LNCaP clone FGC (cell line): ENCODE measurements around the gene ANKRD13B.

Experiments used
- DNase-seq: peaks from one replicate; pipeline ENCODE4 v3.0.0-alpha.2; 2011; ENCODE audit warnings: low read depth
- H3K4me3 ChIP-seq: 2 replicates; pipeline ENCODE4 v1.5.1; 2011; ENCODE audit warnings: mild to moderate bottlenecking, low read depth, low read length, control low read depth
- TF ChIP-seq, protein P1 (sequence below): IDR thresholded peaks from 2 replicates; pipeline ENCODE4 v1.5.1; 2012; ENCODE audit warnings: mild to moderate bottlenecking; ENCODE audit not compliant: control insufficient read depth, insufficient read depth; ENCODE audit errors: extremely low read depth

ANKRD13B gene

DNA sequence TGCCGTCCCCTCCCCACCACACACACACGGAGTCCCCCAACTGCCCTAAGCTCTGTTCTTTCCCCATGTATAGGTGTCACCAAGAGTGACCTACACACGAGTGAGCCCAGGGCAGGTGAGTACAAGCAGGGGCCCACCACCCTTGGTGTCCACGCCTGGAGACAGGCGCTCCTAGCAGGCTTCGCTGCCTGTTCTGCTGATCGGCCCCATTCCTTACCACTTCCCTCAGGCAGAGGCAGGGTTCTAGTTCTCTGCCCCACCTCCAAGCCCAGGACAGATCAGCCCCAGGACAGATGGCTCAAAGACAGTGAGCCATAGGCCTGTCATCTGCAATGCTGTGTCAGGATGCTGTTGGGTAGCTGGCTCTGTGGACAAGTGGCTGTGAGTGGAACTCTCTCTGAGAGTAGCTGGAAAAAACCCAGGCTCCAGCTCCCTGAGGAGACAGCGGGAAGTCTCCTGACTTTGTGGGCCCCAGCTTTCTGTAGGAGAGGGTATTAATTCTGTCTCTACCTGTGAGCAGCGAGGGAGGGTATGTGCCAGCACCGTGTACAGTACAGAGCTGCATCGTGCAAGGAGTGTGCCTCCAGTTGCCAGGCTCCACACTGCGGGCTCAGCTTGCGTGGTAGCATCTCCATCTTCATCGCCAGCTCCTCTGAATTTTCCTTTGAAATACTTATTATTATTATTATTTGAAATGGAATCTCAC is 23.5 kb upstream of the ANKRD13B start:
- no peak for DNase-seq
- TF ChIP-seq, protein P1, sequence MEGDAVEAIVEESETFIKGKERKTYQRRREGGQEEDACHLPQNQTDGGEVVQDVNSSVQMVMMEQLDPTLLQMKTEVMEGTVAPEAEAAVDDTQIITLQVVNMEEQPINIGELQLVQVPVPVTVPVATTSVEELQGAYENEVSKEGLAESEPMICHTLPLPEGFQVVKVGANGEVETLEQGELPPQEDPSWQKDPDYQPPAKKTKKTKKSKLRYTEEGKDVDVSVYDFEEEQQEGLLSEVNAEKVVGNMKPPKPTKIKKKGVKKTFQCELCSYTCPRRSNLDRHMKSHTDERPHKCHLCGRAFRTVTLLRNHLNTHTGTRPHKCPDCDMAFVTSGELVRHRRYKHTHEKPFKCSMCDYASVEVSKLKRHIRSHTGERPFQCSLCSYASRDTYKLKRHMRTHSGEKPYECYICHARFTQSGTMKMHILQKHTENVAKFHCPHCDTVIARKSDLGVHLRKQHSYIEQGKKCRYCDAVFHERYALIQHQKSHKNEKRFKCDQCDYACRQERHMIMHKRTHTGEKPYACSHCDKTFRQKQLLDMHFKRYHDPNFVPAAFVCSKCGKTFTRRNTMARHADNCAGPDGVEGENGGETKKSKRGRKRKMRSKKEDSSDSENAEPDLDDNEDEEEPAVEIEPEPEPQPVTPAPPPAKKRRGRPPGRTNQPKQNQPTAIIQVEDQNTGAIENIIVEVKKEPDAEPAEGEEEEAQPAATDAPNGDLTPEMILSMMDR = no peak
- H3K4me3 ChIP-seq = peak overlapping the region; percentile 77

DNA sequence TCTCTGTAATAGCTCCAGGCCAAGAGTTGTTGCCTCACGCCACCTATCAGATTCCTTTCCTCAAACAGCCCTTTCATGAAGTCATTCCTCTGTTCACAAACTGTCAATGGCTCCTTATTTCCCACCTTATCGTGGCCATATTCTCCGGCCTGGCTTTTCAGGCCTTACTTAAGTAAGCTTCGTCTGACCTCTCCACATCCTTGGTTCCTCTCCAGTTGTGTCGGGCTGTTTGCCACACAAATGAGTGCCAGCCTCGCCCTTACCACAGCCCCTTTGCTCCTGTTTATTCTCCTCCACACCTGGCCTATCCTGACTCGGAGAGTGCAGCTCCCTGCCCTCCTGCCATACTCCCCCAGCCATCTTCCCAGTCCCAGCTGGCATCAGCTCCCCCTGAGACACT is 22.4 kb upstream of the ANKRD13B start:
- DNase-seq = no peak
- H3K4me3 ChIP-seq = no peak overlapping the region
- TF ChIP-seq, protein P1 = no peak

DNA sequence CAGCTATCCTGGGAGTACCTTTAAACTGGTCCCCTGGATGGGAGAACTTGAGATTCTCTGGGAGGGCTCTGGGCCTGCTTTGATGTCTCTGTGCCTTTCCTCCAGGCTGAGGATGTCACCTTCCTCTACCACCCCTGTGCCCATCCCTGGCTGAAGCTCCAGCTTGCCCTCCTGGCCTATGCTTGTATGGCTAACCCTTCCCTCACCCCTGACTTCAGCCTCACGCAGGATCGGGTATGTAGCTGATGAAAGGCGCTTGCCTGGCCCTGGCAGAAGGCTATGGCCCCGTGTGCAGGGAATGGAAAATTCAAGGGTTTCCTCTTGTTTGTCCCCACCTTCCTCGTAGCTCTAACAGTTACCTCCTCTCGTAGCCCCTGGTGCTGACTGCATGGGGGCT is 21.4 kb upstream of the ANKRD13B start:
- no peak overlapping the region for H3K4me3 ChIP-seq

DNA sequence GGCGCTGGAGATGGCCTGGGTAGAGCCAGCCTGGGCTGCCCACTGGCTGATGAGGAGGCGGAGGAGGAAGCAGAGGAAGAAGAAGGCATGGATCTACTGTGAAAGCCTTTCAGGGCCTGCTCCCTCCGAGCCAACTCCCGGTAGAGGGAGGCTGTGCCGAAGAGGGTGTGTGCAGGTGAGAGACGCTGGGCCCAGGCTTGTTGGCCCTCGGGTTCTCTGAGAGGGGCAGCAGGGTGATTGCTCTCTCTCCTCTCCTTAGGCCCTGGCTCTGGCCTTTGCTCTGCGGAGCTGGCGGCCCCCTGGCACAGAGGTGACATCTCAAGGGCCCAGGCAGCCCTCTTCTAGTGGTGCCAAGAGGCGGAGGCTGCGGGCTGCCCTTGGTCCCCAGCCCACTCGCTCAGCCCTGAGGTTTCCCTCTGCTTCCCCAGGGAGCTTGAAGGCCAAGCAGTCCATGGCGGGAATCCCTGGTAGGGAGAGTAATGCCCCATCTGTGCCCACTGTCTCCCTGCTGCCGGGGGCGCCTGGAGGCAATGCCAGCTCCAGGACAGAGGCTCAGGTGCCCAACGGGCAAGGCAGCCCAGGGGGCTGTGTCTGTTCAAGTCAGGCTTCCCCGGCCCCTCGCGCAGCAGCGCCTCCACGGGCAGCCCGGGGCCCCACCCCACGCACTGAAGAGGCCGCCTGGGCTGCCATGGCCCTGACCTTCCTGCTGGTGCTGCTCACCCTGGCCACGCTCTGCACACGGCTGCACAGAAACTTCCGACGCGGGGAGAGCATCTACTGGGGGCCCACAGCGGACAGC is 20.9 kb upstream of the ANKRD13B start:
- TF ChIP-seq, protein P1 = no peak
- no peak overlapping the region for H3K4me3 ChIP-seq
- DNase-seq = no peak

More for the DNA sequence above, 21.4 kb upstream of the ANKRD13B start:
- no peak for DNase-seq
- TF ChIP-seq, protein P1 = no peak

DNA sequence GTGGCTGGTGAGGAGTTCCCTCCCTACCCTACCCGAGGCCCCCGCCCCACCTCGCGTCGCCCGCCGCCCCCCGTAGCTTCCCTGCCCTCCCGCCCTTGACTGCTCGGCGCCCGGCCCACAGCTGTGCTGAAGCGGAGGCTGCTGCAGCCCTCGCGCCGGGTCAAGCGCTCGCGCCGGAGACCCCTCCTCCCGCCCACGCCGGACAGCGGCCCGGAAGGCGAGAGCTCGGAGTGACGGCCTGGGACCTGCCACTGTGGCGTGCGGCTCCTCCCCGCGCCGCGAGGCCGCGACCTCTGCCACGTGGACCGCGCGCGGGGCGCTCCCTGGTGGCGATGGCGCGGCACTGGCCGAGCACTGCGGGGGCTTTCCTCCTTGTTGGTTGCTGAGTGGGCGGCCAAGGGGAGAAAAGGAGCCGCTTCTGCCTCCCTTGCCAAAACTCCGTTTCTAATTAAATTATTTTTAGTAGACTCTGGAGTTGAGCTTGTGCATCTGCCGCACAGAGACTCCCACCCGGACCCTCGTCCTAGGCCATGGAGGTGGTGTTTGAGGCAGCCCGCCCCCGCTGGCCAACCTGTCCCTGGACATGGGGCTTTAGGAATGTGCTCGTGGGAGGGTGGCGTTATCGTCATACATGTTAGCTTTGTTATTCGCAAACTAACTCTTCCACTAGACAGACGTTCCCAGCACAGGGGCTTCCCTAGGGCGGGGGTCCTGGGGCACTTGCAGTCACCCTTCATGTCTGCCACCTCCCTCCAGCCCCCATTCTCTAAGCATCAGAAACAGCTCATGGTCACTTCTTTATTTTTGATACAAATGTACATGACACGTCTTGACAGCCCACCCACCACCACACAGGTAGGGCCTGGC is 20.0 kb upstream of the ANKRD13B start:
- TF ChIP-seq, protein P1 = 0 out of 2 replicates have a peak, but pooled peaks have one; percentile 20
- no peak for DNase-seq
- no peak overlapping the region for H3K4me3 ChIP-seq

DNA sequence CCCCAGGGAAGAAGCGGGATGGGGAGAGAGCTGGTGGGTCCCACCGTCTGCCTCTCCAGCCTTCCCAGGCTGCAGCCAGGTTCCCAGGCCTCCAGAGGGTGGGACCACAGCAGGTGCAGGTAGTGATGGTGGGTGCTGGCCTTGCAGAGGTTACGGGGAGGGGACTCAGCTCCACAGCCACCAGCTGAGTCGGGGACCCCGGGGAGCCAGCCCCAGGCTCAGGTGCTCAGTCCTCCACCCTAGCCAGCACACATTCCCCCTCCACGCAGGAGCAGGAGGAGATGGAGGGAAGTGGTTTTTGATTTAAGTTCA is 19.4 kb upstream of the ANKRD13B start:
- no peak overlapping the region for H3K4me3 ChIP-seq
- TF ChIP-seq, protein P1 = no peak
- no peak for DNase-seq
